ENCODE measurements around the gene CORO1C. TPM values are rescaled to one million over a fixed set of nuclear protein-coding genes. Genes with fewer than 3 reads are reported as not detected.
A peak's percentile ranks its signal among the peaks of the same experiment; 100 is the strongest.
"Not testable (repeated sequence)": the region's sequence is repeated elsewhere in the genome, so short reads cannot be mapped to it uniquely, and the experiment has no call there.

CORO1C gene
- total RNA-seq, 1 donor from 2014 or later, result 285 TPM

GRCh38 chr12:108773798-108774788 is 42.8 kb upstream of the CORO1C start:
- DNase-seq, result peak; percentile 68
- peaks cover 6% of the 10 kb centered on the region for H3K9me3 Mint-ChIP-seq (ENCODE audit: unreplicated experiment)
- peaks cover 7% of the 10 kb centered on the region for H3K27me3 Mint-ChIP-seq (ENCODE audit: unreplicated experiment)
- no peak for TF ChIP-seq CTCF (IDR thresholded peaks at IDR 0.05; ENCODE audit: partially characterized antibody, unreplicated experiment)
- no peaks in the 10 kb centered on the region for H3K36me3 Mint-ChIP-seq (ENCODE audit: unreplicated experiment)
- peak overlapping the region; percentile 25 for H3K4me3 Mint-ChIP-seq (ENCODE audit: unreplicated experiment)
- peaks cover 23% of the 10 kb centered on the region for H3K4me1 Mint-ChIP-seq (ENCODE audit: low read depth, unreplicated experiment)
- peak overlapping the region; percentile 89 for H3K27ac Mint-ChIP-seq (ENCODE audit: unreplicated experiment)

- no peak for TF ChIP-seq CTCF (IDR thresholded peaks at IDR 0.05; ENCODE audit: partially characterized antibody, unreplicated experiment)
Measured at GRCh38 chr12:108772891-108773797, 41.8 kb upstream of the CORO1C start.

GRCh38 chr12:108772247-108772646 is 40.9 kb upstream of the CORO1C start:
- Mint-ChIP-seq H3K9me3 (ENCODE audit: unreplicated experiment) (peaks cover 8% of the 10 kb centered on the region), H3K27ac (ENCODE audit: unreplicated experiment) (no peak overlapping the region), H3K36me3 (ENCODE audit: unreplicated experiment) (no peaks in the 10 kb centered on the region), H3K27me3 (ENCODE audit: unreplicated experiment) (peaks cover 10% of the 10 kb centered on the region), H3K4me3 (ENCODE audit: unreplicated experiment) (no peak overlapping the region), H3K4me1 (ENCODE audit: low read depth, unreplicated experiment) (peaks cover 23% of the 10 kb centered on the region)
- DNase-seq, result peak; percentile 52
- no peak for TF ChIP-seq CTCF (IDR thresholded peaks at IDR 0.05; ENCODE audit: partially characterized antibody, unreplicated experiment)

More at GRCh38 chr12:108772891-108773797, 41.8 kb upstream of the CORO1C start:
- DNase-seq, result no peak
- H3K27ac Mint-ChIP-seq (ENCODE audit: unreplicated experiment), result peak overlapping the region; percentile 89
- H3K27me3 Mint-ChIP-seq (ENCODE audit: unreplicated experiment), result peaks cover 7% of the 10 kb centered on the region
- H3K4me3 Mint-ChIP-seq (ENCODE audit: unreplicated experiment), result no peak overlapping the region
- H3K4me1 Mint-ChIP-seq (ENCODE audit: low read depth, unreplicated experiment), result peaks cover 23% of the 10 kb centered on the region
- H3K9me3 Mint-ChIP-seq (ENCODE audit: unreplicated experiment), result peaks cover 6% of the 10 kb centered on the region
- H3K36me3 Mint-ChIP-seq (ENCODE audit: unreplicated experiment), result no peaks in the 10 kb centered on the region

- H3K4me3 Mint-ChIP-seq (ENCODE audit: unreplicated experiment); H3K36me3 Mint-ChIP-seq (ENCODE audit: unreplicated experiment); H3K27ac Mint-ChIP-seq (ENCODE audit: unreplicated experiment); DNase-seq; H3K9me3 Mint-ChIP-seq (ENCODE audit: unreplicated experiment); H3K27me3 Mint-ChIP-seq (ENCODE audit: unreplicated experiment): not testable (repeated sequence)
- peaks cover 23% of the 10 kb centered on the region for H3K4me1 Mint-ChIP-seq (ENCODE audit: low read depth, unreplicated experiment)
Measured at GRCh38 chr12:108771835-108772234, 40.5 kb upstream of the CORO1C start.

- no peak for TF ChIP-seq CTCF (IDR thresholded peaks at IDR 0.05; ENCODE audit: partially characterized antibody, unreplicated experiment)
- Mint-ChIP-seq H3K27me3 (ENCODE audit: unreplicated experiment) (peaks cover 10% of the 10 kb centered on the region), H3K9me3 (ENCODE audit: unreplicated experiment) (peaks cover 11% of the 10 kb centered on the region), H3K27ac (ENCODE audit: unreplicated experiment) (no peak overlapping the region), H3K4me1 (ENCODE audit: low read depth, unreplicated experiment) (peaks cover 23% of the 10 kb centered on the region), H3K4me3 (ENCODE audit: unreplicated experiment) (no peak overlapping the region), H3K36me3 (ENCODE audit: unreplicated experiment) (no peaks in the 10 kb centered on the region)
- no peak for DNase-seq
Measured at GRCh38 chr12:108770963-108771362, 39.6 kb upstream of the CORO1C start.
